HCT116 (cell line): ENCODE measurements around the gene FADS6. TPM values are rescaled to one million over a fixed set of nuclear protein-coding genes. Genes with fewer than 3 reads are reported as not detected.

ENCODE experiments used
- ATAC-seq: fragments of 200-7000 bp; cut with Tn5 transposase; 2 replicates; pipeline ENCODE4 v1.9.1; 2020; ENCODE audit warnings: mild to moderate bottlenecking, moderate library complexity
- BruUV-seq: library from RNA; stranded (reverse); fragments of 400-500 nt; replicated peaks from 2 replicates; lab custom pipeline; 2021; lab: Mats Ljungman, UMichigan
- CTCF ChIA-PET: fragments of 300-600 bp; sonication (Branson Sonifier 250); formaldehyde crosslinking; loops from one replicate; lab custom pipeline; 2021; ENCODE audit warnings: antibody characterized with exemption; lab: Charles Lee
- POLR2A ChIA-PET: fragments of 300-600, 350-600 bp; sonication (Branson Sonifier 250); formaldehyde crosslinking; loops from one replicate; lab custom pipeline; 2021; ENCODE audit warnings: antibody characterized with exemption; lab: Charles Lee
- RAD21 ChIA-PET, 2 experiments: fragments of 300-600 bp; sonication (Branson Sonifier 250); formaldehyde crosslinking; loops; one replicate each; lab custom pipeline; 2023; ENCODE audit warnings: low total read pairs in 2 of 2; ENCODE audit not compliant: uncharacterized antibody in 2 of 2, unreplicated experiment in 2 of 2, low non-redundant PET in 1 of 2; lab: Charles Lee
- DNase-seq: peaks from one replicate; pipeline ENCODE4 v3.0.0-alpha.2; 2010; ENCODE audit warnings: low read depth, low spot score
- H2AFZ ChIP-seq: fragments of 200-600 bp; shearing (Covaris generic), sonication (generic); 2 replicates; pipeline ENCODE4 v1.6.1; 2017; ENCODE audit warnings: low read depth, mixed run types, mixed read lengths, antibody characterized with exemption, low read length; ENCODE audit not compliant: poor library complexity, severe bottlenecking
- H3K27ac ChIP-seq: 2 replicates; pipeline ENCODE4 v1.5.1; 2012; ENCODE audit warnings: low read depth, low read length
- H3K27me3 ChIP-seq: fragments of 200-600 bp; sonication (generic); 2 replicates; pipeline ENCODE4 v1.6.1; 2016; ENCODE audit warnings: mixed run types, low read length, mixed read lengths; ENCODE audit not compliant: insufficient read depth
- H3K36me3 ChIP-seq, 2 experiments: fragments of 200-500 bp in 1 of 2; fragments of 200-600 bp in 1 of 2; sonication (Bioruptor generic) in 1 of 2; sonication (generic) in 1 of 2; 2 replicates each; pipeline versions ENCODE4 v1.5.1 to v1.6.1; 2014 to 2016; ENCODE audit warnings: low read length in 2 of 2, inconsistent platforms in 1 of 2, mixed read lengths in 1 of 2, mixed run types in 1 of 2; ENCODE audit not compliant: insufficient read depth in 2 of 2, control insufficient read depth in 1 of 2
- H3K4me1 ChIP-seq, 2 experiments: fragments of 200-600 bp in 1 of 2; sonication (generic) in 1 of 2; 2 replicates each; pipeline versions ENCODE4 v1.5.1 to v1.6.1; 2012 to 2017; ENCODE audit warnings: low read length in 2 of 2, inconsistent platforms in 1 of 2, mild to moderate bottlenecking in 1 of 2, mixed read lengths in 1 of 2, mixed run types in 1 of 2, moderate library complexity in 1 of 2; ENCODE audit not compliant: insufficient read depth in 2 of 2, control insufficient read depth in 1 of 2
- H3K4me2 ChIP-seq: fragments of 200-600 bp; sonication (generic); 2 replicates; pipeline ENCODE4 v1.6.1; 2017; ENCODE audit warnings: mixed run types, low read length, mixed read lengths
- H3K4me3 ChIP-seq, 2 experiments: fragments of 200-600 bp in 1 of 2; sonication (generic) in 1 of 2; replicated peaks in 1 of 2; 2 replicates each; pipeline ENCODE4 v1.5.1; 2011 to 2016; ENCODE audit warnings: low read length in 2 of 2, control low read depth in 1 of 2, low read depth in 1 of 2, mild to moderate bottlenecking in 1 of 2, mixed read lengths in 1 of 2, mixed run types in 1 of 2
- H3K79me2 ChIP-seq: fragments of 200-600 bp; sonication (generic); 2 replicates; pipeline ENCODE4 v1.6.1; 2017; ENCODE audit warnings: mild to moderate bottlenecking, mixed run types, low read length, moderate library complexity, mixed read lengths; ENCODE audit not compliant: insufficient read depth
- H3K9ac ChIP-seq: fragments of 200-600 bp; sonication (generic); 2 replicates; pipeline ENCODE4 v1.6.1; 2016; ENCODE audit warnings: low read length, mixed read lengths
- H3K9me2 ChIP-seq: fragments of 200-600 bp; sonication (generic), shearing (Covaris generic); 2 replicates; pipeline ENCODE4 v1.6.1; 2017; ENCODE audit warnings: mixed run types, mild to moderate bottlenecking, moderate library complexity; ENCODE audit not compliant: insufficient read depth
- H3K9me3 ChIP-seq, 2 experiments: fragments of 200-500 bp in 1 of 2; fragments of 200-600 bp in 1 of 2; sonication (Bioruptor generic) in 1 of 2; sonication (generic) in 1 of 2; 2 replicates each; pipeline ENCODE4 v1.6.1; 2014 to 2017; ENCODE audit warnings: low read length in 2 of 2, mixed read lengths in 2 of 2, inconsistent platforms in 1 of 2, low read depth in 1 of 2, mild to moderate bottlenecking in 1 of 2, mixed run types in 1 of 2, moderate library complexity in 1 of 2; ENCODE audit not compliant: control insufficient read depth in 1 of 2, insufficient read depth in 1 of 2
- H4K20me1 ChIP-seq: fragments of 200-600 bp; sonication (generic), shearing (Covaris generic); 2 replicates; pipeline ENCODE4 v1.6.1; 2017; ENCODE audit warnings: mixed run types, mild to moderate bottlenecking, moderate library complexity; ENCODE audit not compliant: insufficient read depth
- ATF3 ChIP-seq: IDR thresholded peaks from 2 replicates; pipeline ENCODE4 v1.6.1; 2012
- CBX3 ChIP-seq: IDR thresholded peaks from 2 replicates; pipeline ENCODE4 v1.6.1; 2012; ENCODE audit warnings: low read depth
- CEBPB ChIP-seq: IDR thresholded peaks from 2 replicates; pipeline ENCODE4 v1.6.1; 2012; ENCODE audit warnings: low read depth
- CTCF ChIP-seq, 3 experiments: fragments of 200-600 bp in 1 of 3; sonication (generic) in 1 of 3; IDR thresholded peaks in 2 of 3; conservative IDR thresholded peaks in 1 of 3; 2 replicates each; pipeline ENCODE4 v1.5.1; 2012 to 2017; ENCODE audit warnings: low read depth in 2 of 3, low read length in 2 of 3, antibody characterized with exemption in 1 of 3, borderline replicate concordance in 1 of 3, control low read depth in 1 of 3, mild to moderate bottlenecking in 1 of 3, mixed read lengths in 1 of 3, mixed run types in 1 of 3, moderate library complexity in 1 of 3; ENCODE audit not compliant: insufficient read depth in 1 of 3
- EGR1 ChIP-seq: IDR thresholded peaks from 2 replicates; pipeline ENCODE4 v1.6.1; 2012; ENCODE audit warnings: low read depth
- EZH2 ChIP-seq: fragments of 200-600 bp; sonication (generic); IDR thresholded peaks from 2 replicates; pipeline ENCODE4 v1.6.1; 2017; ENCODE audit warnings: antibody characterized with exemption, mixed run types
- EZH2phosphoT487 ChIP-seq: fragments of 200-600 bp; IDR thresholded peaks from 2 replicates; pipeline ENCODE4 v1.6.1; 2018; ENCODE audit warnings: antibody characterized with exemption, borderline replicate concordance
- JUND ChIP-seq: IDR thresholded peaks from 2 replicates; pipeline ENCODE4 v1.6.1; 2012
- MAX ChIP-seq: IDR thresholded peaks from 2 replicates; pipeline ENCODE4 v1.6.1; 2012
- POLR2A ChIP-seq: IDR thresholded peaks from 2 replicates; pipeline ENCODE4 v1.7.0; 2011; ENCODE audit warnings: borderline replicate concordance; ENCODE audit not compliant: insufficient read depth, insufficient read length; ENCODE audit errors: extremely low read depth
- POLR2AphosphoS5 ChIP-seq: IDR thresholded peaks from 2 replicates; pipeline ENCODE4 v1.6.1; 2011; ENCODE audit warnings: mild to moderate bottlenecking, low read depth, low read length, moderate library complexity
- RAD21 ChIP-seq: IDR thresholded peaks from 2 replicates; pipeline ENCODE4 v1.6.1; 2012; ENCODE audit warnings: low read depth, mild to moderate bottlenecking
- REST ChIP-seq: IDR thresholded peaks from 2 replicates; pipeline ENCODE4 v1.6.1; 2012; ENCODE audit warnings: low read depth
- SIN3A ChIP-seq: IDR thresholded peaks from 2 replicates; pipeline ENCODE4 v1.6.1; 2012; ENCODE audit warnings: low read depth
- SP1 ChIP-seq: IDR thresholded peaks from 2 replicates; pipeline ENCODE4 v1.6.1; 2012; ENCODE audit warnings: low read depth
- TCF7L2 ChIP-seq: IDR thresholded peaks from 2 replicates; pipeline ENCODE4 v1.7.0; 2011; ENCODE audit warnings: borderline replicate concordance, inconsistent platforms; ENCODE audit not compliant: insufficient read depth, insufficient read length; ENCODE audit errors: extremely low read depth
- YY1 ChIP-seq: IDR thresholded peaks from 2 replicates; pipeline ENCODE4 v1.6.1; 2011; ENCODE audit warnings: low read length, low read depth, moderate library complexity, mild to moderate bottlenecking; ENCODE audit not compliant: insufficient replicate concordance; ENCODE audit errors: extremely low read depth
- ZBTB33 ChIP-seq: IDR thresholded peaks from 2 replicates; pipeline ENCODE4 v1.6.1; 2011; ENCODE audit warnings: mild to moderate bottlenecking, low read length, moderate library complexity; ENCODE audit not compliant: insufficient replicate concordance; ENCODE audit errors: extremely low read depth
- ZFX ChIP-seq: fragments of 450-650 bp; IDR thresholded peaks from 2 replicates; pipeline ENCODE4 v1.6.1; 2017
- intact Hi-C: fragments of 100-400 bp; cut with micrococcal nuclease; formaldehyde crosslinking; loops from 2 replicates; pipeline ENCODE4 v1.10.0; 2022
- total RNA-seq: library from RNA; stranded (reverse); gene quantifications from one replicate; pipeline ENCODE4 v1.2.1, GENCODE V29; 2021; ENCODE audit not compliant: unreplicated experiment

FADS6 gene
- total RNA-seq, 1 experiment from 2014 or later, result not detected

- H3K36me3 ChIP-seq, result no peaks in the 10 kb centered on the region
- H2AFZ ChIP-seq, result no peak overlapping the region
- ChIA-PET RAD21 (no interaction called here), POLR2A (no interaction called here), CTCF (no interaction called here)
- no peaks in the 10 kb centered on the region; the same call in 1 of the 2 replicates for H3K27me3 ChIP-seq
- BruUV-seq, result no TSS peak
- DNase-seq (no peak), ATAC-seq (no peak)
- peaks cover 4 to 29% of the 10 kb centered on the region in 2 experiments; a peak in 3 of 4 replicates for H3K4me1 ChIP-seq
- no peak overlapping the region for H3K9ac ChIP-seq
- H3K4me3 ChIP-seq, result no peak overlapping the region
- no peaks in the 10 kb centered on the region for H3K9me3 ChIP-seq
- H3K9me2 ChIP-seq, result no peaks in the 10 kb centered on the region
- no peak for TF ChIP-seq ZFX
- no peak for TF ChIP-seq EGR1
- no peak for TF ChIP-seq CBX3
- TF ChIP-seq MAX, result no peak
- no peak for TF ChIP-seq YY1
- no peak for TF ChIP-seq ZBTB33
- no peak for TF ChIP-seq POLR2A
- no peak for TF ChIP-seq REST
- no peak for TF ChIP-seq SP1
- no peak for TF ChIP-seq EZH2phosphoT487
- TF ChIP-seq RAD21, result no peak
- TF ChIP-seq SIN3A, result no peak
- TF ChIP-seq CTCF (IDR thresholded peaks at IDR 0.05 in 2 of 3, conservative IDR thresholded peaks at IDR 0.05 in 1 of 3; ENCODE audit: borderline replicate concordance in 1 of 3, insufficient read depth in 1 of 3, low read depth in 2 of 3, low read length in 2 of 3), result no peak
- TF ChIP-seq ATF3, result no peak
- TF ChIP-seq CEBPB, result no peak
- no peak for TF ChIP-seq POLR2AphosphoS5
- no peak for TF ChIP-seq JUND
- TF ChIP-seq TCF7L2, result no peak
- TF ChIP-seq EZH2, result no peak
- TF ChIP-seq, all 23 proteins: peak for 0
- Histone ChIP-seq H3K27ac (no peak overlapping the region), H3K4me2 (peak overlapping the region; percentile 29; the same call in 1 of the 2 replicates), H3K79me2 (no peaks in the 10 kb centered on the region), H4K20me1 (no peaks in the 10 kb centered on the region)
- intact Hi-C loops, result no loop called here
These were observed 37.2 kb upstream of the FADS6 start for GRCh38 chr17:74930535-74931036.
